Measurements from ENCODE around the gene TTC13.

Gene TTC13

DNA sequence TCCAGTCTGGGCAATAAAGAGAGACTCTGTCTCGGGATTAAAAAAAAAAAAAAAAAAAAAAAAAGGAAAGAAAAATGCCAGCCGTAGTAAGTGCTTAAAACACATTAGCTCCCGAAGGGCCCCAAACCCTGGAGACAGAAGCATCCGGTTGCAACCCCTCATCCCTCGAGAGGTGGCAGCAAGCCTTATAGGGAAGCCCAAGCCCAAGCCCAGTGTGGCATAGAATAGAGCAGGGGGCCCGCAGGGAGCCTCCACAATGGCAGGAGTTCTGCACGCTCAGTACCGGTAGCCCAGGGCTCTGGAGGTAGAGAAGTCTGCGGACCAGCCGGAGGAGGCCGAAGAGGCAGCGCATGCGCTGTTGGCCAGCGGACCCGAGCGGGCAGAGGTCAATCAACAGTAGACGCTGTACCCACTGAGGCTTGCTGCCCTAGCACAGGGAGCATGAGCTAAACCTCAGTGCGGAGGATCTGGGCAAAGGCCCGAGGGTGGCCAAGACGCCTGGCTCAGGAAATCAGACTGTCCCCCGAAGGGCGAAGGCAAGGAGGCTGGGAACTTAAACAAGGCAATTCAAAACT lies 76.2 kb downstream of the TTC13 start:
- no peak for DNase-seq

DNA sequence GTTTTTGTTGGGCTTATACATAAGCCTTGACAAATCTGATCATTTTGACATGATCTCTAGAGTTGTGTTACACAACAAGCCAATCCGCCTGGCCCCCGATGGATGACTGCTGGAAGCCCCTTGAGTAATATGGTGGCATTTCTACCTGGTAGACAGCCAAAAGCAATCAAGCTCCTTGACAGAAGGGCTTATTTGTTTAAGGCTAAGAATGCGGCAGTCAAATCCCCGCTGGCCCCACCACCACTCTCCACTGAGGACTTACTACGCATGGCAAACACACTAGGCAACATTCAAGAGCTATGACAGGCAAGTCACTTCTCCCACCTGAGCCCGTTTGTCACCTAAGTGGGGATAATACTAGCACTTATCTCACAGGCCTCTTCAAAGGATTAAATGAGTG lies 77.0 kb downstream of the TTC13 start:
- DNase-seq = no peak

DNA sequence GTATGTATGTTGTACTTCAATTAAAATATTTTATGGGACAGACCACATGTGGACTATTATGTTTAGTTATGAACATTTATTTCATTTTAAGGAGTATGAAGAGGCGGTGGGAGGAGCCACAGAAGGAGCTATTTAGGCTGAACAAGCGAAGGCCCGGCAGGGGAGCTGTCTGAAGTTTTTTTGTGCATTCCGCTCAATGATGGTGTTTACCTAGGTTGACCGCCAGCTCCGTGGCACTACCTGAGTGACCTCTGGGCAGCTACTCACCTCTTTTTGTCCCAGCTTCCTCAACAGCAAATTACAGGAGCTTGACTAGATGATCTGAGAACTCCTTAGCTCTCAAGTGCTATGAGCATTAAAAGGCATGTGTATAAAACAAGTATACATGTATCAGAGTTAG lies 77.7 kb downstream of the TTC13 start:
- DNase-seq = no peak

DNA sequence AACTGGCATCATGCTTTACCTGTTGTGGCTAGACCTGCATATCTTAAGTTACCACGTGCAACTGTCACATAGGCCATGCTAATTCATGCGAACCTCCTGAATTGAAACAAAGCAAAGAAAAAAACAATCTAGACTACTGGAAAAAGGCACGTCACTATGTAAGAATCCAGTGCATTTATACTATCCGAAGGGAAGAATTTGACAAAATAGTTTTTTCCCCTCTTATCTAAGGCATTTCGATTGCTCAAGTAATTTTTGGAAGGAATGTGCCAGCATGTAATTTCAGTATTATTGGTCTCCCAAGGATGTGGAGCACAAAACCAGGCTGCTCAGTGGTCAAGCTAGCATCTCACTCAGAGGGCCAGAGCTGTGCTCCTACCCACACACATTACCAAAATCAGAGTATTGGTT lies 78.8 kb downstream of the TTC13 start:
- no peak for DNase-seq

DNA sequence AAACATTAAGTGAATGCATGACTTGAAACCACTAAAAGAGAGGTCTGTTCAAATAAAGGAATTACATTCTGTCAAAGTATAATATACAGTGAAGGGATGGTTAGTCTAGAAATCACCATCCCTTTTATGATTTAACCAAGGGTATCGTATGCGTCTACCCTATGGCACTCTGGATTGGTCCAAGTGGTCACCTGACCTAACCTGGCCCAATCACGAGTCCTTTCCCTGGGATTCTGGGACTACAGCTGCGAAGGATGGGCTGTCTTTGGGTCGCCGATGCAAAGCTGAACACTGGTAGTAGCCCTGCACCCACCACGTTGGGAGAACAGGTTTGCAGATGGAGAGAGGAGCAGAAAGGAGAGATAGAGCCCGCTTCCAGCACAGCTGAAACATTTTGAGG lies 79.9 kb downstream of the TTC13 start:
- no peak for DNase-seq

DNA sequence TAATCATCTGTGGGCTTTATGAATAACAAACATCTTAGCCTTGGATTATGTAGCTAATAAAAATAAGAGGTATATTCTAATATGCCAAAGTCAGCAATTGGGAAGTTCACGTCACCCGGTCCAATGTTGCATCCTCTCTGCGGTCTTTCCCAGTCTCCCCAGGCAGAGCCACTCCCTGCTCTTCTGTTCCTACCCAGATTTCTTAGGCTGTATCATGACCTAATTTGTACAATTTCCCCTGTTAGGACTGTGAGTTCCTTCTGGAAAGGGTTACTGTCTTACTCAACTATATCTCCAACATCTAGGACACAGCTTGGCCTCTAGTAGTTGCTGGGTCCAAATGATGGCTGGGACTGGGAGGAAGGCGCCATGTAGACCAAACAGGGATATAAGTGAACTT lies 80.5 kb downstream of the TTC13 start:
- DNase-seq = no peak

DNA sequence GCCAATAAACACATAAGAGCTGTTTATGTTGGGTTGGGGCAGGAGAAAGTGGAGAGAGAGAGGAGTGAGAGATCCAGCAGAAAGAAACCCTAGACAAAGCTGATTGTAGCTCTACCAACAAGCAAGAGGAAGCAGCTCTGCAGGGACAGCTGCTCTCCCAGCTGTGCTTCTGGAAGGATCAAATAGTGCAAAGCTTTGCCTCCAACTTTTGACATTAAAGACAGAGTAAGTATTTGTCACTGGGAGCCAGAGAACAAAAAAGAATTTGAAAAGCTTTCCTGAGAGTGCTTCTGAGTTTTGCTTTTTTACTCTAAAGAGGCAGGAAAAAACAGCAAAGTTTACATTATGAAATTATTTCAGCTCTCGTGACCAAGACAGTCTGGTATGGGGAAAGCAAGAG lies 81.9 kb downstream of the TTC13 start:
- no peak for DNase-seq

DNA sequence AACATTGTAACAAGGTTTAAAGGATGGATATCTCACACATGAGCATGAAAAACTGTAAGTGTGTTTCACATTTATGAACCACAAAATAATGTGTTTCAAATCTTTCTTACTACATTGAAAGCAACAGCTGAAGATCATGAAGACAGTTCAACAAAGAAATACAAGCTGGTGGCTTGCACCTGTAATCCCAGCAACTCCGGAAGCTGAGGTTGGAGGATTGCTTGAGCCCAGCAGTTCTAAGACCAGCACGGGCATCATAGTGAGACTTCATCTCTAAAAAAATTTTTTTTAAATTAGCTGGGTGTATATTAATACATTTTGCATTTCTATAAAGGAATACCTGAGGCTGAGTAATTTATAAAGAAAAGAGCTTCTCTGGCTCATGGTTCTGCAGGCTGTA lies 83.2 kb downstream of the TTC13 start:
- no peak for DNase-seq

DNA sequence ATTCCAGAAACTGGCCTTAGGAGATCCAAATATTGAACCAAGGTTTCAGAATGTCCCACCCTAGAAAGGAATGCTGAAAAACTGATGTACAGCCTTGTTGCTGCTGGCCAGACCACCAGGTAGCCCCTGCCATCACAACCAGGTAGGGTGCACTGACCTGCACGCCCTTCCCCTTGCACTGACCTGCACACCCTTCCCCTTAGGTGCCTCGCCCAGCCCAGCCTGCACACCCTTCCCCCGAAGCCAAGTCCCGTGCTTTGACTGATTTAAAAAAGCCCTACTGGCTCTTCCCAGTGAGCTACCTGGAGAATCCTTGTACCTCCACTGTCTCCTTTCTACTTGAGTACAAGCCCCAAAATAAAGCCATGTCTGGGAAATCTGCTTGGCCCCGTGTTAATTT lies 84.0 kb downstream of the TTC13 start:
- no peak for DNase-seq

DNA sequence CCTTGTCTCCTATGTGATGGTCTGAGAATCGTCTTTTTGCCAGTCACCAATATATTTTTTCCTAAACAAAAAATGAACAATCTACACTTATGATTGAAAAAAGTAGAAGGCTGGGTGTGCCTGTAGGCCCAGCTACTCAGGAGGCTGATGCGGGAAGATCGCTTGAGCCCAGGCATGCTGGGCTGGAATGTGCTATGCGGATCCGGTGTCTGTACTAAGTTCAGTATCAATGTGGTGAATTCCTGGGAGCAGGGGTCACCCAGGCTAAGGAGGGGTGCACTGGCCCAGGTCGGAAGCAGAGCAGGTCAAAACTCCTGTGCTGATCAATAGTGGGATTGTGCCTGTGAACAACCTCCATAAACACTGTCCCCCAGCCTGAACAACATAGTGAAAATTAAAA lies 84.6 kb downstream of the TTC13 start:
- DNase-seq = no peak

DNA sequence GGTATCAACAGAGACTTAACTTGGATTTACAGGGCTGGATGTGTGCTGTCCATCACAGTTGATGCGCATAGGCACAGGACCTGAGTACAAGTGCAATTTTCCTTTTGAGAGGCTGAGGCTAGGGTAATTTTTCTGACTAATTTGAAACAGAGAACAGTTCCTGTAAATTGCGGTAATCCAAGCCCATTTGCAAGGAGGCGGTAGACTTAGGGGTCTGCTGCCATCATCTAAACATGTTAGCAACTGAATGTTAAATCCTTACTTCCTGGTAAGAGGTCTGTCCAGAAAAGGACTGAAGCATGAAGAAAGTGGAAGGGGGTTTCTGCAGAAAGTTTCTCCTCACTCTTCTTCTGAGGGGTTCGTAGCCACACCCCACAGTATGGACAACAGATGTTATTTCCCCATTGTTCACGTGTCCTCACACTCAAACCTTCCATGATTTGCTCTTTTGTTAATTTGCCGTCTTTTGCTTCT lies 86.6 kb downstream of the TTC13 start:
- DNase-seq = no peak

DNA sequence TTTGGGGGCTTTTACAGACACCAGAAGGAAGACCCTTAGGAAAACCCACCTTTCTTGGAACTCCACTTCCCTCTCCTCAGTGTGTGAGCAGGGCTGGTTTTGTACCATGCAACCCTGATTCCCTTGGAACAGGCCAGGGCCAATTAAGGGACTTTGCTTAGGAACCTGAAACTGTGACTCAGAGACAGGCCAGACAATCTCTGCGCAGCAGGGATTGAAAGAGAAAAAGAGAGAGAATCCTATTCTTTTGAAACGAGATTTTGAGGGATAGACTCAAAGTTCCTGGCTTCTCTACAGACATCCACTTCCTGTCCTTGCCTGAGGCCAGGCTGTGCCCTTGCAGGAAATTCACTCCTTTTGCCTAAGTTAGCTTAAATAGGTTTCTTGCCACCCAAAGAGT lies 87.2 kb downstream of the TTC13 start:
- DNase-seq = no peak

DNA sequence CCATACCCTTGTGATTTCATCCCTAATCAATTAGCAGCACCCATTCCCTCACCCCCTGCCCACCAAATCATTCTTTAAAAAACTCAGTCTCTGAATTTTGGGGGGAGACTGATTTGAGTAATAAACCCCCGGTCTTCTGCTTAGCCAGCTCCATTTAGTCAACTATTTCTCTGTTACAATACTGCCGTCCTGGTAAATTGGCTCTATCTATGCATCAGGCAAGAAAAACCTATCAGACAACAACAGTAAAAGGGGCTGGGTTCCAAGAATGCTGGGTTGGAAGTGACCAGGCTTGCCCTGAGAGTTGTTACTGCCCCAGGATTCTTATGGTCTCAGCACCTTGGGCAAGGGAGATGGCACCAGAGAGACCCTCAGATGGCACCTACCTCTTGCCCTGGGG lies 94.0 kb downstream of the TTC13 start:
- DNase-seq = no peak

DNA sequence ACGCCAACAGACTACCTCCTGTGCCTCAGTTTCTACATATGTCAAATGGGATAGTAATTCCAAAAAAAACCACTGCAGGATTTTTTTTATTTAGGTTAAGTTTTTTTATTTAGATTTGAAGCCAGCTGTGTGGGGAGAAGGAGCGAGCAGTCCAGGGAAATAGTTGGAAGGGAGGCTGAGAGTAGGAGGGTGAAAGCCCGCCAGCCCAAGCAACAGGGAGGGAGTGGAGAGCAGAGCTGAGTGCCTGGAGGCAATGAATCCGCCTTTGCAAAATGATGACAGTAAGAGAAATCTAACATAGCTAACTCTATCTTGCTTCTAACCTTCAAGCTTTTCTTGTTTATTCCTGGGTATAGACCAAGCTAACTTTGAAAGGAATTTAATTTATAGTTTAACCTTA lies 94.7 kb downstream of the TTC13 start:
- DNase-seq = no peak

DNA sequence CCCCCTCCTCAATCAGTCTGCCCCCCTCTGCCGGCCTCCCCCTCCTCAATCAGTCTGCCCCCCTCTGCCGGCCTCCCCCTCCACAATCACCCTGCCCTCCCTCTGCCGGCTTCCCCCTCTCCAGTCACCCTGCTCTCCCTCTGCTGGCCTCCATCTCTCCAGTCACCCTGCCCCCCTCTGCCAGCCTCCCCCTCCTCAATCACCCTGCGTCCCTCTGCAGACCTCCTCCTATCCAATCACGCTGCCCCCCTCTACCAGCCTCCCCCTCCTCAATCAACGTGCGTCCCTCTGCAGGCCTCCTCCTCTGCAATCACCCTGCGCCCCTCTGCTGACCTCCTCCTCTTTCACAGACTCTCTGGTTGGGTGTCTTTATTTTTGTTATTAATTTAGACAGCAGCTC lies 98.9 kb downstream of the TTC13 start:
- no peak for DNase-seq

DNA sequence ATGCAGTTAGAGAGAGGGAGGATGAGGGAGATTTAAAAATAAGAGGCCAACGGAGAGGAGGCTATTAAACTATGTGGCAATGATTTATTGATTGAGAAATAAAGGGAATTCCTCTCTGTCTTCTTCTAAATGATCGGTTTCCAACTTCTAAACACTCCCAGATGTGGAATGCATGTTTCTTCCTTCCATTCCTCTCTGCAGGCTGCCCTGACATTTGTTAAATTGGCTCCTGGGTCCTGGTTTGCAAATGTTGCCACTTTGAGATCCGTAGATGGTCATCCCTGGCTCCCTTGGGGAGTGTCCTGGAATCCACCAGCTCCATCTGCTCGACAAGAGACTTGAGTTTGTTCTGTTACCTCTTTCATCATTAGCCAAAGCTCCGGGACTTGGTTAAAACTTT lies 100.1 kb downstream of the TTC13 start:
- no peak for DNase-seq

DNA sequence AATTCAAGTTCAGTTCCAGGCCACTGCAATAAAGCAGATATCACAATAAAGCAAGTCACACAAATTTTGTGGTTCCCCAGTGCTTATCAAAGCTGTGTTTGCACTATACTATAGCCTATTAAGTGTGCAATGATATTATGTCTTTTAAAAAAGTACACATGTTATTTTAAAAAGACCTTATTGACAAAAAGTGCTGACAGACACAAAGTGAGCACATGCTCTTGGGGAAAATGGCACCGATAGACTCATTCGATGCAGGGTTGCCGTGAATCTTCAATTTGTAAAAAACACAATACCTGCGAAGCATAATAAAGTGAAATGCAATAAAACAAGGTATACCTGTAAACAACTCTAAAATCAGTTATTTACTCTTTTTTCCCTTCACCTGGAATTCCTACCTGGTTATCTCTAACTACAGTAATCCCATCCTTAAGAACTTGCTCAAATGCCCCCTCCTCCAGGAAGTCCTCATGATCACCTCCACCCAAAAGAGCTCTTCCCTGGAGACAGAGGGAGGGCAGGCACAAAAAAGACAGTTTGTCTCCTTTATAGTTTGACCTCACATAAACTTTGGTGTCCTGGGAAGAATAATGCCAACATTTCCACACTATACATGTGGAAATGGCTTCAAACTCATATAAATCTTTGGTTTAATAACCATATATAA lies 100.6 kb downstream of the TTC13 start:
- DNase-seq = no peak

DNA sequence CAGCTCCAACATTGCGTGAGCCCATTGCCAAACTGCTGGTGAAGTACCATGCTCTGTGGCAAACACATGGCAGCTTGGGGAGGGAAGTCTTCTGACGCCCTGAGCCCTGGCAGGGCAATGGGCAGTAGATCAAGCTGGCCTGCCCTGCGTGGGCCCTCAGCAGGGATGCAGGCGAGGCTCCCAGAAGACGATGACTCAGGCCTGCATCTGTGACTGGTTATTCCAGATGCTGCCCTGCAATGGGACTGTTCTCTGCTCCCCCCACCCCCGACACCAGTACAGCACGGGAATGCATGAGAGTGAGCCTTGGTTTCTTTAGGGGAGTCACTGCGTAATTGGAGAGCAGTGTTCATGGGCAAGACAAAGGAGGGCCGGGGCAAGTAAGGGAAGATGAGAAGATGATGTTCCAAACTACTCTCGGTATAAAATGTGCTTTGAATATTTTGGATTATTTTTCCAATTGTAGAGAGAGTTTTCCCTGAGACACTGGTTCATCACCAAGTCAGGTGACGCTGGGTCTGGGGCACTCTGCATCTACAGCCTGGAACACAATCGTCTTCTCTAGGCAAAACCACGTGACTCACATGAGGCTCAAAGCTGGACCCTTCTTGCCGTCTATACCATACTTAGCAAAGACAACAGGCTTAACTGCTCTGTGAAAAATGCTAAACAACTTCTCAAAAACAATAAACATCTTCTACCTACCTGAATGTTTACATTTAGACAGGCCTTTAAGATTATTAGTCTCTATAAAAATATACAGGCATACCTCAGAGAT lies 101.3 kb downstream of the TTC13 start:
- no peak for DNase-seq

DNA sequence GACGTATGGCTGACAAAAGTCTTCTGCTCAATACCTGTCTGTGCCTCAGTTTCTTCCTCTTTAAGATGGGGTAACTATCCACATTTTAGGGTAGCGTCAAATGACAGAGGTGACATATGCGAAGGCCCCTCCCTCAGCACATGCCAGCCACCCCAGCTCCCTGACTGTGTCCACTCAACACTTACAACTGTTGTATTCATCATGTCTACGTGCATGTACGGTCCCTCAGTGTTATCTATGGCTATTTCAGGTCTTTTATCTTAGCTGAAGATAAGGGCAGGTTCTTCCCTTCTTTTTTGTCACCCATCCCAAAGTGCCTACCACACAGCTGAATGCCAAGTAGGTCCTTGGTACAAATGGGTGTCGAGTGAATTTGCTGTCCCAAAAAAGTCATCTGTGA lies 102.0 kb downstream of the TTC13 start:
- DNase-seq = no peak

DNA sequence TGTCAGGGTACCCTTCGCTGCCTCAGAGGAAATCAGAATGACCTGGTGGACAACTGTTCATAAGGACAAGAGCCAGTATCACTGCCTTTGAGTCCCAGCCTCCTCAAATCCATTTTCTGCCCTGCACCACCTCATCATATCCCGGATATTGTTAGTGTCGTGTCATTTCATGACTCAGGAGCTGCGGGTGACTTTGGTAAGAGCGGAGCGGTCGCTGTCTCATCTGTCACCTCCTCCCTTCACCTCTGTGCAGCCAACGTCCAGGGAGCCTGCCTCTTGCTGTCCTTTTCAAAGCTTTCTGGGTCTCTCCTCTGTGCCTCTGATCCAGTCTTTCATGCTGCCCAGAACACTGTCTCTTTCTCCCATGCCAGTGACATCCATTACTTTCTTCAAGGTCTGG lies 103.3 kb downstream of the TTC13 start:
- no peak for DNase-seq

DNA sequence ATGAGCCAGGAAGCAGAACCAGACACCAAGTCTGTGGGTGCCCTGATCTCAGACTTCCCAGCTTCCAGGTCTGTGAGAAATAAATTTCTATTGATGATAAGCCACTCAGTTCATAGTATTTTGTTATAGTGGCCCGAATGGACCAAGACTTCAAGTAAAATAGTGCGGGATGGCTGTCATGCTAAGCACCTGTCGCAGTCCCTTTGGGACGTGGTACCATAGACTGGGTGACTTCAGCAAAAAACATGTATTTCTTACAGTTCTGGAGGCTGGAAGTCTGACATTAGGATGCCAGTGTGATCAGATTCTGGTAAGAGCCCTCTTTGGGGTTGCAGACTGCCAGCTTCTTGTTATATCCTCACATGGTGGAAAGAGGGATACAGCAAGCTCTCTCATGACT lies 107.7 kb downstream of the TTC13 start:
- no peak for DNase-seq

DNA sequence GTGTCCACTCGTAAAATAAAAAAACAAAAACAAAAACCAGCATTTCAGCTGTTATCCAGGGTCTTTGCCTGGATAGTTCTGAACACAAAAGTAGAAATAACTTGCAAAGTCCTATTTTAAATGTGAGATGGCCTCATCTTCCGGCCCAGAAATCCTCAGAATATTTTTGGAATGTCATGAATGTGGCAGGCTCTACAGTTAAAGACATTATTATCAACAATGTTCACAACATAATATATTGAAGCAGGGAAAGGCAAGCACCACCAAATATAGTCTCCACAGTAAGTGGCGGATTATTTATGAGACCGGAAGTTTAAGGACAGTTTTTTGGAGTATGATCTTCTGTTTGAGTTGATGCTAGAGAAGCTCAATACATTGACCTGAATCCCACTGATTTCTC lies 109.2 kb downstream of the TTC13 start:
- DNase-seq = no peak

DNA sequence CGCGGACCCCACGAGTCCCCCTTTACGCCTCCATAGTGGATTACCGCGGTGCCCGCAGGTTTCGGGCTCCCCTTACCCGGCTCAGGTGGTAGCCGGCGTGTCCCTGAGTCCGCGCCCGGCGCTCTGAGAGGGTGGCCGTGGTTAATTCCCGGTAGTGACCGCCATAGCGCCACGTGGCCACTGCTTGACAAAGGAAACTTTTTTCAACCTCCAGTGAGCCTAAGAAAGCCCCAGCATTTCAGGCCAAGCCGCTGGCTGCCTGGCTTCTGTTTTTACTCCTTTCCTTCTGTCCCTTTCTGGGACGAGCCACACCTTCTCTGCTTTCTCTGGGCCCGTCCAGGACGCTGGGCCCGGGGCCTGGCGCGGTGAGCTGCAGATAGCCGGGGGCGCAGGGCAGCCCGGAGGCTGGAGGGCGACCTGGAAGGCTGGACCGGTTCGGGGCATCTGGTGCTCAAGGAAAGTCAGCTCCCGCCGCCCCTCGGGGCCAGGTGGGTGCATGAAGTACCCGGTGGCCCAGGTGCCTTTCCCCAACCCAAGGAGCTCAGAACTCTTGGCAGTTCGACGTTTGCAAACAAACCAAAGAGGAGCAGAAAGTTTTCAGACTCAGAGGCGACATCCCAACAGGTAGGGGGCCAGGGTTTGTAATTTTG lies 109.8 kb downstream of the TTC13 start:
- DNase-seq = peak; percentile 54

All from NCI-H345 (cell line).